Panc1 (cell line): ENCODE results near the gene UCP2. TPM values are rescaled to one million over a fixed set of nuclear protein-coding genes. Genes with fewer than 3 reads are reported as not detected.
A peak's percentile ranks its signal among the peaks of the same experiment; 100 is the strongest.

Source experiments
- ATAC-seq: fragments of 200-7000 bp; cut with Tn5 transposase; 2 replicates; pipeline ENCODE4 v1.9.1; 2020; ENCODE audit warnings: mild to moderate bottlenecking, moderate library complexity
- BruUV-seq: library from RNA; stranded (reverse); fragments of 400-500 nt; replicated peaks from 2 replicates; lab custom pipeline; 2021; lab: Mats Ljungman, UMichigan
- CTCF ChIA-PET: fragments of 300-600 bp; sonication (Branson Sonifier 250); formaldehyde crosslinking; loops from one replicate; lab custom pipeline; 2022; ENCODE audit warnings: antibody characterized with exemption; lab: Charles Lee
- POLR2A ChIA-PET: fragments of 300-600 bp; sonication (Branson Sonifier 250); formaldehyde crosslinking; loops from one replicate; lab custom pipeline; 2022; ENCODE audit warnings: antibody characterized with exemption; lab: Charles Lee
- DNase-seq: peaks from one replicate; pipeline ENCODE4 v3.0.0-alpha.2; 2010; ENCODE audit warnings: low read depth, low spot score
- H3K27ac ChIP-seq: 2 replicates; pipeline ENCODE4 v1.5.1; 2011; ENCODE audit warnings: mild to moderate bottlenecking, low read length, inconsistent platforms
- H3K27me3 ChIP-seq: fragments of 200-500 bp; sonication (Bioruptor generic); 2 replicates; pipeline ENCODE4 v1.6.0; 2014; ENCODE audit warnings: low read length, inconsistent platforms; ENCODE audit not compliant: control insufficient read depth, insufficient read depth
- H3K36me3 ChIP-seq: fragments of 200-500 bp; sonication (Bioruptor generic); 2 replicates; pipeline ENCODE4 v1.5.1; 2014; ENCODE audit warnings: inconsistent platforms, mild to moderate bottlenecking, low read length, moderate library complexity; ENCODE audit not compliant: control insufficient read depth, insufficient read depth
- H3K4me1 ChIP-seq: 2 replicates; pipeline ENCODE4 v1.5.1; 2011; ENCODE audit warnings: inconsistent platforms, mild to moderate bottlenecking, low read length, moderate library complexity; ENCODE audit not compliant: control insufficient read depth, insufficient read depth
- H3K4me3 ChIP-seq, 2 experiments: 2 replicates each; pipeline ENCODE4 v1.5.1; 2011 to 2012; ENCODE audit warnings: low read depth in 2 of 2, low read length in 2 of 2, mild to moderate bottlenecking in 2 of 2, inconsistent platforms in 1 of 2, moderate library complexity in 1 of 2
- H3K9me3 ChIP-seq: fragments of 200-500 bp; sonication (Bioruptor generic); 2 replicates; pipeline ENCODE4 v1.5.1; 2014; ENCODE audit warnings: low read depth, mild to moderate bottlenecking, inconsistent platforms, low read length, moderate library complexity; ENCODE audit not compliant: control insufficient read depth, insufficient read depth
- CTCF ChIP-seq: fragments of 450-650 bp; IDR thresholded peaks from 2 replicates; pipeline ENCODE4 v1.5.1; 2017; ENCODE audit warnings: mild to moderate bottlenecking
- POLR2AphosphoS5 ChIP-seq: IDR thresholded peaks from 2 replicates; pipeline ENCODE4 v1.6.1; 2012; ENCODE audit warnings: mild to moderate bottlenecking, low read depth, low read length, moderate library complexity
- REST ChIP-seq, 2 experiments: IDR thresholded peaks; 2 replicates each; pipeline ENCODE4 v1.6.1; 2011 to 2012; ENCODE audit warnings: low read depth in 2 of 2, control low read depth in 1 of 2, low read length in 1 of 2, mild to moderate bottlenecking in 1 of 2, moderate library complexity in 1 of 2; ENCODE audit not compliant: insufficient read depth in 1 of 2
- SIN3A ChIP-seq: IDR thresholded peaks from 2 replicates; pipeline ENCODE4 v1.6.1; 2012; ENCODE audit warnings: low read depth, mild to moderate bottlenecking, low read length, moderate library complexity, borderline replicate concordance; ENCODE audit not compliant: insufficient read depth
- TCF7L2 ChIP-seq: IDR thresholded peaks from 2 replicates; pipeline ENCODE4 v1.6.1; 2011; ENCODE audit warnings: mild to moderate bottlenecking, low read depth, low read length, inconsistent platforms
- in situ Hi-C: cut with HindIII; loops from 2 replicates; pipeline ENCODE4 v1.10.0; 2016; ENCODE audit warnings: low sequenced_read_pairs, low pct_unique_long_range_greater_than_20kb
- intact Hi-C: fragments of 100-400 bp; cut with micrococcal nuclease; formaldehyde crosslinking; loops from one replicate; pipeline ENCODE4 v1.10.0; 2022; ENCODE audit not compliant: unreplicated experiment
- total RNA-seq: library from RNA; stranded (reverse); gene quantifications from one replicate; pipeline ENCODE4 v1.2.1, GENCODE V29; 2021; ENCODE audit not compliant: unreplicated experiment

UCP2 gene
- total RNA-seq, 1 experiment from 2014 or later = 68.8 TPM

- no peak overlapping the region for H3K27ac ChIP-seq
- in situ Hi-C loops = no loop called here
- ChIA-PET CTCF (no interaction called here), POLR2A (no interaction called here)
- no peak overlapping the region for H3K4me3 ChIP-seq
- no TSS peak for BruUV-seq
- no peaks in the 10 kb centered on the region for H3K9me3 ChIP-seq
- TF ChIP-seq CTCF (no peak), TCF7L2 (no peak), POLR2AphosphoS5 (no peak), SIN3A (no peak), REST (IDR thresholded peaks at IDR 0.05; ENCODE audit: insufficient read depth in 1 of 2, low read depth in 2 of 2, low read length in 1 of 2) (no peak)
- ATAC-seq (no peak), DNase-seq (no peak)
- peaks cover 9% of the 10 kb centered on the region for H3K4me1 ChIP-seq
- intact Hi-C loops = loop anchor here (10.0 kb wide), 1 partner anchor 129 kb away; no protein-coding TSS in a partner anchor
- no peaks in the 10 kb centered on the region for H3K36me3 ChIP-seq
- no peaks in the 10 kb centered on the region for H3K27me3 ChIP-seq
These were observed 16.9 kb downstream of the UCP2 start for GRCh38 chr11:73965764-73966121.

- Histone ChIP-seq H3K36me3 (no peaks in the 10 kb centered on the region), H3K27me3 (no peaks in the 10 kb centered on the region), H3K9me3 (no peaks in the 10 kb centered on the region), H3K4me1 (peaks cover 9% of the 10 kb centered on the region), H3K27ac (no peak overlapping the region), H3K4me3 (0 out of 4 replicates have a peak overlapping the region, but pooled peaks of 1 of the 2 experiments have one; percentile 25)
- BruUV-seq = no TSS peak
- no peak for DNase-seq
- intact Hi-C loops (loop anchor here (10.0 kb wide), 1 partner anchor 130 kb away; no protein-coding TSS in a partner anchor), in situ Hi-C loops (no loop called here)
- TF ChIP-seq CTCF (no peak), TCF7L2 (no peak), SIN3A (no peak), REST (IDR thresholded peaks at IDR 0.05; ENCODE audit: insufficient read depth in 1 of 2, low read depth in 2 of 2, low read length in 1 of 2) (no peak), POLR2AphosphoS5 (no peak)
- ChIA-PET POLR2A (interaction anchor here (0.7 kb wide), 1 partner anchor 56 kb away, joined by 4 read pairs; no protein-coding TSS in a partner anchor), CTCF (interaction anchor here (0.5 to 0.7 kb wide), 2 partner anchors 34 to 47 kb away, joined by 3 read pairs; no protein-coding TSS in a partner anchor)
- peak; percentile 37; the same call in 1 of the 2 replicates for ATAC-seq
These were observed 17.4 kb downstream of the UCP2 start for GRCh38 chr11:73965076-73965763.
